HepG2 (cell line): ENCODE results near the gene PLLP. TPM values are rescaled to one million over a fixed set of nuclear protein-coding genes. Genes with fewer than 3 reads are reported as not detected.

Experiments used
- ATF6 ChIP-seq: sonication (generic); formaldehyde crosslinking; conservative IDR thresholded peaks from 2 replicates; pipeline ENCODE4 v1.4.0; 2020; ENCODE audit warnings: missing genetic modification reagents
- FOXO4 ChIP-seq: sonication (generic); formaldehyde crosslinking; conservative IDR thresholded peaks from 2 replicates; pipeline ENCODE4 v1.8.1; 2023; ENCODE audit warnings: missing genetic modification reagents
- GPBP1L1 ChIP-seq: sonication (generic); formaldehyde crosslinking; IDR thresholded peaks from 2 replicates; pipeline ENCODE4 v1.5.0; 2020; ENCODE audit warnings: mild to moderate bottlenecking, missing genetic modification reagents
- HOXA3 ChIP-seq: sonication (generic); formaldehyde crosslinking; IDR thresholded peaks from 2 replicates; pipeline ENCODE4 v1.5.0; 2020; ENCODE audit warnings: missing genetic modification reagents
- MAFF ChIP-seq: IDR thresholded peaks from 2 replicates; pipeline ENCODE4 v1.6.1; 2011; ENCODE audit warnings: low read depth, low read length, improper control_type of control experiment
- NR3C1 ChIP-seq: sonication (generic); formaldehyde crosslinking; IDR thresholded peaks from 2 replicates; pipeline ENCODE4 v1.4.0; 2020; ENCODE audit warnings: missing genetic modification reagents
- POLR2AphosphoS5 ChIP-seq: IDR thresholded peaks from 2 replicates; pipeline ENCODE4 v1.6.1; 2012; ENCODE audit warnings: low read depth, low read length
- TCF12 ChIP-seq, 2 experiments: fragments of 450-650 bp in 1 of 2; sonication (generic) in 1 of 2; formaldehyde crosslinking in 1 of 2; IDR thresholded peaks; 2 replicates each; pipeline versions ENCODE4 v1.6.1 to v1.8.0; 2017 to 2022; ENCODE audit warnings: antibody characterized with exemption in 1 of 2, mild to moderate bottlenecking in 1 of 2, missing genetic modification reagents in 1 of 2, moderate library complexity in 1 of 2
- TERF1 ChIP-seq: sonication (generic); formaldehyde crosslinking; IDR thresholded peaks from 2 replicates; pipeline ENCODE4 v1.8.0; 2022; ENCODE audit warnings: mild to moderate bottlenecking, missing genetic modification reagents, moderate library complexity
- THAP8 ChIP-seq: sonication (generic); formaldehyde crosslinking; IDR thresholded peaks from 2 replicates; pipeline ENCODE4 v1.5.1; 2020; ENCODE audit warnings: missing genetic modification reagents, mild to moderate bottlenecking, borderline replicate concordance
- ZNF180 ChIP-seq: sonication (generic); formaldehyde crosslinking; IDR thresholded peaks from 2 replicates; pipeline ENCODE4 v1.4.0; 2020; ENCODE audit warnings: low read depth, missing genetic modification reagents, borderline replicate concordance
- ZNF225 ChIP-seq: sonication (generic); formaldehyde crosslinking; IDR thresholded peaks from 2 replicates; pipeline ENCODE4 v1.4.0; 2020; ENCODE audit warnings: mild to moderate bottlenecking, missing genetic modification reagents
- ZNF496 ChIP-seq: sonication (generic); formaldehyde crosslinking; IDR thresholded peaks from 2 replicates; pipeline ENCODE4 v1.8.1; 2023; ENCODE audit warnings: mild to moderate bottlenecking, moderate library complexity, missing genetic modification reagents; ENCODE audit not compliant: insufficient replicate concordance
- ZNF567 ChIP-seq: sonication (generic); formaldehyde crosslinking; IDR thresholded peaks from 2 replicates; pipeline ENCODE4 v1.8.1; 2023; ENCODE audit warnings: mild to moderate bottlenecking, missing genetic modification reagents, borderline replicate concordance
- ZNF574 ChIP-seq: sonication (generic); formaldehyde crosslinking; IDR thresholded peaks from 2 replicates; pipeline ENCODE4 v1.4.0; 2020; ENCODE audit warnings: missing genetic modification reagents
- ZNF747 ChIP-seq: sonication (generic); formaldehyde crosslinking; IDR thresholded peaks from 2 replicates; pipeline ENCODE4 v1.8.1; 2023; ENCODE audit warnings: missing genetic modification reagents, mild to moderate bottlenecking, borderline replicate concordance
- ZNF781 ChIP-seq: sonication (generic); formaldehyde crosslinking; IDR thresholded peaks from 2 replicates; pipeline ENCODE4 v1.5.1; 2020; ENCODE audit warnings: borderline replicate concordance, mild to moderate bottlenecking, missing genetic modification reagents; ENCODE audit errors: not compliant biosample characterization
- ZSCAN25 ChIP-seq: sonication (generic); formaldehyde crosslinking; IDR thresholded peaks from 2 replicates; pipeline ENCODE4 v1.8.0; 2022; ENCODE audit warnings: mild to moderate bottlenecking, missing genetic modification reagents
- polyA plus RNA-seq, 8 experiments: library from polyadenylated mRNA; depleted of rRNA in 3 of 8; stranded (reverse) in 7 of 8; unstranded in 1 of 8; fragments of >200 nt; fragmentation: Illumina TruSeq in 4 of 8; extraction: Trizol in 4 of 8; gene quantifications; 2 replicates each; pipeline versions ENCODE4 v1.2.1 to v1.2.3, GENCODE V29; 2011 to 2016; ENCODE audit warnings: low read depth in 4 of 8, missing spikeins in 1 of 8, mixed read lengths in 1 of 8; ENCODE audit not compliant: insufficient read depth in 1 of 8
- total RNA-seq, 5 experiments: library from RNA; depleted of rRNA; stranded (reverse); fragments of >200 nt; fragmentation: Illumina TruSeq; extraction: Trizol; gene quantifications; 2 replicates each; pipeline ENCODE4 v1.2.3, GENCODE V29; 2016; ENCODE audit warnings: low read depth in 1 of 5

PLLP gene
- total and polyA plus RNA-seq, 2 of the 13 experiments (the other 11 are each of a cell fraction or from before 2014, with no cell fraction given), result 60.6 to 127 TPM

- no peak for TF ChIP-seq TCF12 (IDR thresholded peaks at IDR 0.05)
- peak; percentile 70 for TF ChIP-seq TCF12 (CRISPR knock-in tag; IDR thresholded peaks at IDR 0.05)
- no peak for TF ChIP-seq ATF6
- no peak for TF ChIP-seq ZNF781
- no peak for TF ChIP-seq THAP8 (CRISPR knock-in tag)
- no peak for TF ChIP-seq ZNF225 (CRISPR knock-in tag)
- no peak for TF ChIP-seq ZNF180 (CRISPR knock-in tag)
- TF ChIP-seq POLR2AphosphoS5, result no peak
- no peak for TF ChIP-seq ZNF567
- TF ChIP-seq GPBP1L1 (CRISPR knock-in tag), result no peak
- TF ChIP-seq NR3C1 (CRISPR knock-in tag), result no peak
- TF ChIP-seq ZSCAN25 (CRISPR knock-in tag), result 0 out of 2 replicates have a peak, but pooled peaks have one; percentile 42
- TF ChIP-seq FOXO4 (CRISPR knock-in tag), result no peak
- peak; percentile 86 for TF ChIP-seq HOXA3 (CRISPR knock-in tag)
- peak; percentile 19; the same call in 1 of the 2 replicates for TF ChIP-seq MAFF
- no peak for TF ChIP-seq TERF1 (CRISPR knock-in tag)
- TF ChIP-seq ZNF496 (CRISPR knock-in tag), result no peak
- TF ChIP-seq ZNF574 (CRISPR knock-in tag), result peak; percentile 62
- TF ChIP-seq ZNF747 (CRISPR knock-in tag), result peak; percentile 81; the same call in 1 of the 2 replicates
These were observed 19.9 kb upstream of the PLLP start (continued) for GRCh38 chr16:57304169-57305061.
